ENCODE measurements around the gene RASA4B.
"Not testable (repeated sequence)": the region's sequence is repeated elsewhere in the genome, so short reads cannot be mapped to it uniquely, and the experiment has no call there.

The RASA4B gene

GRCh38 chr7:102472126-102473041 is 45.2 kb downstream of the RASA4B start:
- no peak for DNase-seq

DNA sequence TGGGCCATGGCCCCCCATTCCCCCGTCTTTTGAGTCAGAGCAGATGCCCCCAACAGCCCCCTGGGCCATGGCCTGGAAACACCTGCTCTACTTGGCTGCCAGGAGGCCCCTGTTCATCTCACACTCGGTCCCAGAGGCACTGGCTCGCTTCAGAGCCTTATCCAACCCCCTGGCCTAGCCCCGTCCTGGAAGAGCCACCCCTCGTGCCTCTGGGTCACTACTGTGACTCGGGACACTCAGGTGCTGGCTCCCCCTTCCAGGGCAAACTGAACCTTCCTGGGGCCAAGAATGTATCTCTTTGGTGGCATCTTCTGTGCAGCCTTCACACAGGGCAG is 45.8 kb downstream of the RASA4B start:
- DNase-seq, result no peak

GRCh38 chr7:102469972-102470825 is 47.4 kb downstream of the RASA4B start:
- DNase-seq, result no peak

DNA sequence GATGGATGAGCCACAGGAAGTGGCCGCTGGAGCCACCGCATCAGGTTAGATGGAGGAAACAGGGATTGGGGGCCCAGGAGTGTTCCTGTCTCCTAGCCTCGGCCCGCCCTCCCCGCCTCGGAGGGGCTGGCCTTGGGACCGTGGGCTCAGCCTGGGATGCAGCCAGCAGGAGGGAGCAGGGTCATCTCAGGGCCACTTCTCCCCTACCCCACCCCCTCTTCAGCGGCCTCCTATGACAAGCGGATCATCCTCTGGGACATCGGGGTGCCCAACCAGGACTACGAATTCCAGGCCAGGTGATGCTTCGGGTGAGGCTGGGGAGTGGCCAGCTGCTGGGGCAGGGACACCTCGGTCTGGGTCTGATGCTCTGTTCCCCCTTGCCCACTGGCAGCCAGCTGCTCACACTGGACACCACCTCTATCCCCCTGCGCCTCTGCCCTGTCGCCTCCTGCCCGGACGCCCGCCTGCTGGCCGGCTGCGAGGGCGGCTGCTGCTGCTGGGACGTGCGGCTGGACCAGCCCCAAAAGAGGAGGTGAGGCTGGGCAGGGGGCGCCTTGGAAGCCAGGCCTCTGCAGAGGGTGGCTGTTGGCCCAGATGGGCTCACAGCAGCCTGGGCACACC is 48.1 kb downstream of the RASA4B start:
- no peak for DNase-seq

- DNase-seq, result no peak
Measured at GRCh38 chr7:102468478-102469350, 48.9 kb downstream of the RASA4B start.

DNA sequence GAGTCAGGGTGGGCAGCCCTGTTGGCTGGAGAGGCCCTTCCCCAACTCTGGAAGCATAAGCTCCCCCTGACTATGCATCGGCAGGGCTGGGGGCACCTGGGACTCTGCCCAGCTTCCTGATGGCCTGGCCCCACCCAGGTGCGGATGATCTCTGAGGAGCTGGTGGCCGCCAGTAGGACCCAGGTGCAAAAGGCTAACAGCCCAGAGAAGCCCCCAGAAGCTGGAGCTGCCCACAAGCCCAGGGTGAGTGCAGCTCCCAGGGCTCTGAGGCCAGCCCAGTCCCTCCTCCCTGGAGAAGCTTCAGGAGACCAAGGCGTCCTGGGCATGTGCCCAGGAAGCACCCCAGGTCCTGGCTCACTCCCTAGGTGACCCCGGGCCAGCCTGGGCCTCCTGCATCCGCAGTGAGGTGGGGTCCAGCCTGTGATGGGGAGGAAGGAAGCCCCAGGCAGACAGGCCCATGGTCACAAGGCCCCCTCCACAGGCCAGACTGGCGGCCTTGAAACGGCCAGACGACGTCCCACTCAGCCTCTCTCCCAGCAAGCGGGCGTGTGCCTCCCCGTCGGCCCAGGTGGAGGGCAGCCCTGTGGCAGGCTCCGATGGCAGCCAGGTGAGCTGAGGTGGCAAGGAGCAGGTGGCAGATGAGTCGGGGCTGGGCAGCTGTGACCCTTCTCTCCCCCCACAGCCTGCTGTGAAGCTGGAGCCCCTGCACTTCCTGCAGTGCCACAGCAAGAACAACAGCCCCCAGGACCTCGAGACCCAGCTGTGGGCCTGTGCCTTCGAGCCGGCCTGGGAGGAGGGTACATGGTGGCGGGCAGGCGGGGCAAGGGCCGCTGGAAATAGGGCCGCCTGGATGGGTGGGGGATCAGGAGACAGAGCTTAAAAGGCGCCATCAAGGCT is 49.7 kb downstream of the RASA4B start:
- DNase-seq, result no peak

- DNase-seq, result no peak
Measured at GRCh38 chr7:102466097-102466496, 51.5 kb downstream of the RASA4B start.

DNA sequence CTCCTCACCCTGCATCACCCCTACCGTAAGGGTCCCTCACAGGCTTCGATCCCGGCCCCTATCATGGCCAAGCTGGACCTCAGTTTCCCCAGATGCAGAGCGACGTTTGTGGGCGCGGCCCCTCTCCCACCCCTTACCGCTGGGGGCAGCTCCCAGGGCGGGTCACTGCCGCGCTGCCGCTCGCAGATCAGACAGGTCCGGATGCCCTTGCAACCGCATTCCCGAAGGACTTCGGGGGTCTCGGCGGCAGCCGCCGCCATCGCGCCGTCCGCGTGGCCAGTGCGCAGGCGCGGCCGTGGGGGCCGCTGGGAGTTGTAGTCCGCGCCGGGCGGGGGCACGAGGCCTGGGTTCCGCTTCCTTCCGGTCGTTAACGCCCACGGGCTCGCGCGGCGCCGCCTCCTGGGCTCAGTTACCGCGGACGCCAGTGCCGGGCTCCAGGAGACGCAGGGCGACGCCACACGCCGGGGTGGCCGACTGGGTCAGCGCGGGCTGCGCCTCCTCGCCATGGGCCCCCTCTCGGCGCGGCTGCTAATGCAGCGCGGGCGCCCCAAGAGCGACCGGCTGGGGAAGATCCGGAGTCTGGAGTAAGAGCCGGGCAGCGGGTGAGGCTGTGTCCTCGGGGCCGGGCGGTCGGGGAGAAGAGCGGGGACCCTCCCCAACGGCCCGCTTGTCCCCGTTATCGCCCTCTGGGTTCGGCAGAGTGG is 52.8 kb downstream of the RASA4B start, which contains the start of the genes ALKBH4 and LRWD1:
Gene ALKBH4 (minus strand): TSS at position 287 of the 704 bp plus-strand sequence. CDS start 27 bp downstream, at position 260.
Gene LRWD1 (plus strand): TSS at position 408 of the 704 bp plus-strand sequence. CDS start 97 bp downstream, at position 505.
- DNase-seq, result peak; percentile 96

DNA sequence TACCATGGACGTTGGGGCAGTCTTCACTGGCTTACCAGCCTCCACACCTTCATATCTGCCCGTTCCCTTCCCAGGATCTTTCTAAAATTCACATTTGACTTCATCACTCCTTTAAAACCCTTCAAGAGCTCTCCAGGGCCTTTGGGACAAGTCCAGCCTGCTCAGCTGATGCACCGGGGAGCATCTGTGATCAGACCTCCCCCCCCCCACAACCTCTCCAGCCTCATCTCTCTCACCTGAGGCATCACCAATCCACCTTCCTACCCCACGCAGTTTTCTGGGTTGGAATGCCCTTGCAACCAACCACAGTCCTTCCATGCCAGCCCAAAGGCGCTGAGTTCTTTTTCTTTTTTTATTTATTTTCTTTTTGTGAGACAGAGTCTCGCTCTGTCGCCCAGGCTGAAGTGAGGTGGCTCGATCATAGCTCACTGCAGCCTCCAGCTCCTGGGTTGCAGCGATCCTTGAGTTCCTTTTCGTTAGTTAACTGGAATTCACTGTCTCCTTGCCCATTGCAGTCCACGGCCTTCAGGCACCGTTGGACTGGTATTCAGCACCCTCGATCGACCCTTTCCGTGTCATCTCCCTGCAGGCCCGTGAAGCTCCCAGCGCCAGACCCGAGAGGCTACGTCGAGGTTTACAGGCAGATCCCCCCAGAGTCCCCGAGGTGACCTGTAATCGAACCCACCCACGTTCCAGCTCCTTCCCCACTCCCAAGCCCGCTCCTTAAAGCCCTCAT is 53.6 kb downstream of the RASA4B start:
- DNase-seq, result no peak

- no peak for DNase-seq
Measured at GRCh38 chr7:102460467-102460866, 57.1 kb downstream of the RASA4B start.

DNA sequence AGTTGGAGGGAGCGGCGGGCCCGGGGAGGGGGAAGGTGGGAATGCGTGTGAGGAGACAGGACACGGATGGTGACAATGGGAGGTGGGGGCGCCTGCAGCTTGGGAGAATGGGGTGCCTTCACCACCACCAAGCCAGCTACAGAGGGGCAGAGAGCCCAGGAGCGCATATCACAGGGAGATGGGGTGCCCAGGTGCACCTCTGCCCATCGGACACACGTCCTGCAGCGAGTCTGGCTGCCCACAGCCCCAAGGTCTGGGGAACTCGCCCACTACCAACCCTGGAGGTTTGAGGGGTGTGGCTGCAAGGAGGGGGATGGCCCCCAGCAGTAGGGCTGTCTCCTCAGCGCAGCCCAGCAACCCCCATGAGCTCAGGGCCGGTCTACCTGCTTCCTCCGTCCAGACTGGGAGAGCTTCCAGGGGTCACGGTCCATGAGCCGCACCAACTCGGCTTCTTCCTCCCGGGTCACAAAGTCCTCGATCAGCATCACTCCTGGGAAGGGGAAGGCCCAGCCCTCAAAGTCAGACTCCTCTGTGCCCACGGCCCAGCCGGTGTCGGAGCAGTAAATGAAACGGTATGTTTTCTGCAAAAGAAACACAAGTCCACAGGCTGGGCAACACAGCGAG is 58.2 kb downstream of the RASA4B start:
- no peak for DNase-seq

- no peak for DNase-seq
Measured at GRCh38 chr7:102457352-102457924, 60.1 kb downstream of the RASA4B start.

DNA sequence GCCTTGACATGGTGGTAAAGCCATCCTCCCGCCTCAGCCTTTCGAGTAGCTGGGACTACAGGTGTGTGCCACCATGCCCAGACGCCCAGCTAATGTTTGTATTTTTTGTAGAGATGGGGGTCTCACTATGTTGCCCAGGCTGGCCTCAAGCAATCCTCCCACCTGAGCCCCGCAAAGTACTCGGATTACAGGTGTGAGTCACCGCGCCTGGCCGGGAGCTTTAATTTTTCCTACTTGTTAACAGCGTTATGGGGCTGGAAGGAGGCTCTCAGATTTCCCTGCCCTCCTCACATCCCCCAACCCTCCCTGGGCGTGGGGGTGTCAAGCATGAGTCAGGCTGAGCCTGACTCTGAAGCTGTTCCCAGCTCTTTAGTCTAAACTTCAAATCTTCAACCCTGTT is 61.2 kb downstream of the RASA4B start:
- no peak for DNase-seq

GRCh38 chr7:102455596-102455995 is 62.0 kb downstream of the RASA4B start:
- no peak for DNase-seq

- not testable (repeated sequence) for DNase-seq
Measured at GRCh38 chr7:102454932-102455331, 62.6 kb downstream of the RASA4B start.

- no peak for DNase-seq
Measured at GRCh38 chr7:102454468-102454867, 63.1 kb downstream of the RASA4B start.

DNA sequence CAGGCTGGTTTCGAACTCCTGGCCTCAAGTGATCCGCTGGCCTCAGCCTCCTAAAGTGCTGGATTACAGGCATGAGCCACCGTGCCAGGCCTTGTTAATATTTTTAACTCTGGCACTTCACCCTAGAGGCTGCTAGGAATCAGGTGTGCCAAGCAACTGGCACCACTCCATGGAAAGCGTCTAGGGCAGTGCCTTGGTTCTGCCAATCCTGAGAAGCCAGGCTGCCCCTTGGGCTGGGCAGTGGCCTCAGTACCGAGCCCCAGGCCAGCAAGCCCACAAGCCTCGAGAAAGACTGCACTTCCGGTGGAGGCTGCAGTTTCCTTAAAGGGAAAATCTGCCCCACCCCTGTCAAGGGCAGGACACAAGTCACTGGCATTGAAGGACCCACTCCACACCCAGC is 64.3 kb downstream of the RASA4B start:
- no peak for DNase-seq

- no peak for DNase-seq
Measured at GRCh38 chr7:102452451-102452850, 65.1 kb downstream of the RASA4B start.

Measured in CD4-positive, alpha-beta T cell treated with Interleukin-17A for 4 hours (primary cell).